NCI-H524 treated with DMSO at 0.1 percent for 48 hours (cell line): ENCODE measurements around the gene DBX2.
"Not testable (repeated sequence)": the region's sequence is repeated elsewhere in the genome, so short reads cannot be mapped to it uniquely, and the experiment has no call there.

Experiments
- DNase-seq: peaks from one replicate; lab custom pipeline; 2025; lab: John Stamatoyannopoulos, UW

DBX2 gene

GRCh38 chr12:45010059-45010458, 40.8 kb downstream of the DBX2 start:
- no peak for DNase-seq

DNA sequence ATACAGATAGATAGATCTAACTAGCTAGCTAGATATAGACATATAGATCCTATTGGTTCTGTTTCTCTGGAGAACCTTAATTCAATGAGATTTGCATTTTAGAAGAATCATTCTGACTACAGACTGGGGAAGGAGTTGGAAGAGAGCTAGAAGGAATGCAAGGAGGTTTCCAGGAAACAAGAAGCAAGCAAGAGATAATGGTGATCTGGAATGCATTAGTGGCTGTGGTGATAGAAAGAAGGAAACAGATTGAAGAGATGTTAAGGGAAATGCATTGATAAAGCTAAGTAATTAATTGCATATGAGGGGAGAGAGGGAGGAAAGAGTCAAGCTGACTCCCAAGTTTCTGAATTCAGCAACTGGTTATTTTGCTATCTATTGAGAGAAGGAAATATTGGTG, 42.7 kb downstream of the DBX2 start:
- no peak for DNase-seq

DNA sequence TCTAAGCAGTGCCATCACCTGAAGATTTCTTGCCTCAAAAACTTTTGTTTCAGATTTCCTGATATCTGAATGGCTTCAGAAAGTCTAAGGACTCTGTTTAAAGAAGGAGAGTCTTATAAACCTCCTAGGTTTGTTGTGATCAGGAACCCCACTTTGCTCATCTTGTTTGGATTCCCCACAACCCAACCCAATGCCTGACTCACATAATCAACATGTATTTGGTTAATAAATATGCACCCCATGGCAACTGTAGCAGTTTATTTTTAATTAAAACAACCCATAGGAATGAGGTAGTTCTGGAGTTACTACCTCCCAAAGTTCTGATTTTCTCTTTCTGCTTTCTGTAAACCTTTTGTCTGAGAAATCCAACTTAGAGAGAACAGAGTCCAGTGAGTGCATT, 51.5 kb downstream of the DBX2 start:
- DNase-seq: no peak

- DNase-seq: no peak
Observed at GRCh38 chr12:44993161-44993560, 57.7 kb downstream of the DBX2 start.

- not testable (repeated sequence) for DNase-seq
Observed at GRCh38 chr12:44984863-44985262, 66.0 kb downstream of the DBX2 start.

GRCh38 chr12:44979918-44980317, 71.0 kb downstream of the DBX2 start:
- no peak for DNase-seq

GRCh38 chr12:44976246-44976645, 74.7 kb downstream of the DBX2 start:
- DNase-seq: no peak

- peak; percentile 2 for DNase-seq
Observed at GRCh38 chr12:44972746-44973421, 78.0 kb downstream of the DBX2 start.

DNA sequence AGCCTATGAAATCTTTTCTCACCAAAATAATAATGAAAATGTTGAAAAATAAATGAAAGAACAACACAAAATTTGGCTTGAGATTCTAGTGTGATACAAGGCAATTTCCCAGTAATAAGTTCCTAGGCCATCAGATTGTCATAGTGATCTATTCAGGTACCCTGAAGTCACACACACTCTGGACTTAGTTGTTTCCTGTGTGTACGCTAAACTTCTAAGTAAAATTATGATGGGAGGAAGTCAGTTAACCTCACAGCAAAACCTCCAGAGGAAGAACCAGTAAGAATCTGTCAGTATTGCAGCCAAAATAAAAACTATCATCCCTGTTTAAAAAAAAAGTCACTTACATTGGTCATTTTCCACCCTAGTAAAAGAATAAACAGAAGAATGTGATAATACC, 81.9 kb downstream of the DBX2 start:
- no peak for DNase-seq
